BLaER1 (cell line): ENCODE measurements around the gene ADM2.

Experiments
- H3K27ac ChIP-seq: shearing (Covaris generic); formaldehyde crosslinking; 2 replicates; pipeline ENCODE4 v1.8.1; 2022
- H3K27me3 ChIP-seq: shearing (Covaris generic); formaldehyde crosslinking; 2 replicates; pipeline ENCODE4 v1.8.1; 2022
- H3K36me3 ChIP-seq: shearing (Covaris generic); formaldehyde crosslinking; 2 replicates; pipeline ENCODE4 v1.8.1; 2022
- H3K4me1 ChIP-seq: shearing (Covaris generic); formaldehyde crosslinking; 2 replicates; pipeline ENCODE4 v1.8.1; 2022
- H3K4me2 ChIP-seq: shearing (Covaris generic); formaldehyde crosslinking; 2 replicates; pipeline ENCODE4 v1.8.1; 2022
- H3K4me3 ChIP-seq: shearing (Covaris generic); formaldehyde crosslinking; 2 replicates; pipeline ENCODE4 v1.8.1; 2022
- H3K9ac ChIP-seq: shearing (Covaris generic); formaldehyde crosslinking; 2 replicates; pipeline ENCODE4 v1.8.1; 2022
- H3K9me3 ChIP-seq: shearing (Covaris generic); formaldehyde crosslinking; 2 replicates; pipeline ENCODE4 v1.8.1; 2022
- H4K20me1 ChIP-seq: shearing (Covaris generic); formaldehyde crosslinking; 2 replicates; pipeline ENCODE4 v1.8.1; 2022
- Cebpa-rat ChIP-seq: shearing (Covaris generic); IDR thresholded peaks from 2 replicates; pipeline ENCODE4 v1.8.1; 2022

ADM2 gene

DNA sequence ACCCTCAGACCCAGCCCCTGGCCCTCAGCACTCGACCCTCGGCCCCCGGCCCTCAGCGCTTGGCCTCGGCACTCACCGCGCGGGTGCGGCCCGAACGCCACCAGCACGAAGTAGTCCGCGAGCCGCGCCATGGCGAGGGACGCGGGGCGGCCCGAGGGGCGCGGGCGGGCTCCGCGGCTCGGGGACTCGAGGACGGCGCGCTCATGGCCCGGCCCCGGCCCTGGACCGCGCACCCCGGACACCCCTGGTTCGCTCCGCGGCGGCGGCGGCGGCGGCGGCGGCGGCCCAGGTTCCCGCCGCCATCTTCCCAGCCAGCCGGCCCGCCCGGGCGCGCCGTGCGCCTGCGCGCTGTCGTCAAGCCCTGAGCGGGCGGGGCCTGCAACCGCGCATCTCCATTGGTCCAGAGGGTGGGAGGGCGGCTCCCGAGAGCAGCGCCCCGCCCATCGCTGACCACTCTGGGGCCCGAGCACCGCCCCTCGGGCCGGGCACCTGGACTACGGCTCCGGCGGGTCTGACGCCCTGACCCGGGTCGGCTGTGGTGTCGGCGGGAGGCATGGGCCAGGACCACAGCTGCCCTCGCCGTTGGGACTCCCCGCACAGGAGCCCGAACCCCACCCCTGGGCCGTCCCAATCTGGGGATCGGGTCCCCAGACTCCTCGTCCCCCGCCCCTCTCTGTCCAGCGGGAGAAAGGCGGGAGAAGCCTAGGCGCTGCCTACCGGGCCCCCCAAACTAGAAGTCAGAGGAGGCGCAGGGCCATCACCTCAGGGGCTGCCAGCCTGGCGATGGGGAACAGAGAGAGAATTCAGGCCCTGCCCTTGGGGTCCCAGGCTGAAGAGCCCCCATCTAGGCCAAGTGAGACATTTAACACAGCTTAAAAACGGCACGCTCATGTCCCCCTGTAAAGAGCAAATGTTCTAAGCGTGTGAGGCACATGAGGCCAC, 6.4 kb upstream of the ADM2 start, which contains the start of gene SBF1:
Gene SBF1, minus strand, starts transcription at position 326 of the 942 bp plus-strand sequence. Its CDS starts 195 bp downstream, at position 131.
- H3K4me2 ChIP-seq, result peak within 1 kb of the TSS; percentile 95
- no peaks in the 10 kb centered on the region for H3K9me3 ChIP-seq
- peaks cover 44% of the 10 kb centered on the region for H4K20me1 ChIP-seq
- TF ChIP-seq Cebpa-rat, result no peak
- peak within 1 kb of the TSS; percentile 91 for H3K27ac ChIP-seq
- no peaks in the 10 kb centered on the region for H3K36me3 ChIP-seq
- H3K4me3 ChIP-seq, result peak within 1 kb of the TSS; percentile 84
- peaks cover 86% of the 10 kb centered on the region for H3K4me1 ChIP-seq
- H3K9ac ChIP-seq, result peak within 1 kb of the TSS; percentile 94
- peaks cover 9% of the 10 kb centered on the region for H3K27me3 ChIP-seq

DNA sequence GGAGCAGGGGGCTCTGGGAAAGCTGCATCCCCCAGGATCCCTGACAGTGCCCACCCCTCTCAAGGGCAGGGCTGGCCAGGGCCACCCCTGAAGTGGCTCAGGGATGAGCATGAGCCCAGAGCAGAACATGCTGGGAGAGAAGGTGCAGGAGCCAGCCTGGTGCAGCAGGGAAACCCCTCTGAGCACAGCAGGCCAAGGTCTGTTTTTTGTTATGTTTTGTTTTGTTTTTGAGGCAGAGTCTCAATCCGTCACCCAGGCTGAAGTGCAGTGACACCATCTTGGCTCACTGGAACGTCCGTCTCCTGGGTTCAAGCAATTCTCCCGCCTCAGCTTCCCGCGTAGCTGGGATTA, 5.7 kb upstream of the ADM2 start:
- Histone ChIP-seq H3K4me3 (peak overlapping the region; percentile 84; the same call in 1 of the 2 replicates), H3K9ac (peak overlapping the region; percentile 94; the same call in 1 of the 2 replicates), H4K20me1 (peaks cover 37% of the 10 kb centered on the region), H3K27ac (peak overlapping the region; percentile 91), H3K4me2 (peak overlapping the region; percentile 95), H3K9me3 (no peaks in the 10 kb centered on the region), H3K4me1 (peaks cover 86% of the 10 kb centered on the region), H3K27me3 (peaks cover 15% of the 10 kb centered on the region), H3K36me3 (no peaks in the 10 kb centered on the region)
- TF ChIP-seq Cebpa-rat, result no peak

DNA sequence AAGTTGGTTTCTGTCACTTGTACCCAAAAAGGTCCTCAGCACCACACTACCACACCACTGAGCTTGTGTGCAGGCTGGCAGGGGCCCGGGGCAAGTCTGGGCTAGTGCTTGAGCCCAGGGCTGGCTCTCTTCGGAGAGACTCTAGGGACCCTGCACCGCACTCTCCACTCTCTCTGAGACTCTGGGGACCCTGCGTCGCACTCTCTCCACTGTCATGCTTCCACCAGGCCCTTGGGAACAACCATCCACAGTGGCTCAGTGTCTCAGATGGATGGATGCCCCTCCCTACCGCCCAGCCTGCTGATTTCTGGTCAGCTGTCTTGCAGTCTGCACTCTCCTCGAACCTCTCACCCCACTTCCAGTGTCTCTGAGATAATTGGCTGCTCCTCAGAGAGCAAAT, 4.5 kb upstream of the ADM2 start:
- Histone ChIP-seq H4K20me1 (peaks cover 25% of the 10 kb centered on the region), H3K27me3 (peaks cover 28% of the 10 kb centered on the region), H3K4me1 (peaks cover 84% of the 10 kb centered on the region), H3K27ac (peak overlapping the region; percentile 78), H3K4me2 (peak overlapping the region; percentile 95), H3K36me3 (no peaks in the 10 kb centered on the region), H3K9ac (peak overlapping the region; percentile 43; the same call in 1 of the 2 replicates), H3K4me3 (no peak overlapping the region), H3K9me3 (no peaks in the 10 kb centered on the region)
- no peak for TF ChIP-seq Cebpa-rat

DNA sequence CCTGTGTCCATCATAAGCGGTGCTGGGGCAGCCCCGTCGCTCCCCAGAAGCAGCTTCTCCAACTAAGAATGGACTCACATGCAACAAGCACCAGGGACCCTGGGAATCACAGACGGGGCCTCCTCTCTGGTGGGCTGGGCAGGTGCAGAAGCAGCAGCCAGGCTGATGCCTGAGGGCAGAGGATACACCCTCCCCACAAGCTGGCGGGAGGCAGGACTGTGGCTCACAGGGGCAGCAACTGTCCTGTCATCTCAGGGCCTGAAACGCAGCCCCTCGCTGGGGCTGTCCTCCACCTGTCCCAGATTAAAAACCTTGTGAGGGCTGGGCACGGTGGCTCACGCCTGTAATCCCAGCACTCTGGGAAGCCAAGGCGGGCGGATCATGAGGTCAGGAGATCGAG, 3.4 kb upstream of the ADM2 start:
- peak overlapping the region; percentile 95 for H3K4me2 ChIP-seq
- no peaks in the 10 kb centered on the region for H3K36me3 ChIP-seq
- no peak overlapping the region for H3K9ac ChIP-seq
- peaks cover 38% of the 10 kb centered on the region for H3K27me3 ChIP-seq
- no peak overlapping the region for H3K4me3 ChIP-seq
- peaks cover 84% of the 10 kb centered on the region for H3K4me1 ChIP-seq
- H3K27ac ChIP-seq, result no peak overlapping the region
- H4K20me1 ChIP-seq, result peaks cover 23% of the 10 kb centered on the region
- H3K9me3 ChIP-seq, result no peaks in the 10 kb centered on the region
- no peak for TF ChIP-seq Cebpa-rat

DNA sequence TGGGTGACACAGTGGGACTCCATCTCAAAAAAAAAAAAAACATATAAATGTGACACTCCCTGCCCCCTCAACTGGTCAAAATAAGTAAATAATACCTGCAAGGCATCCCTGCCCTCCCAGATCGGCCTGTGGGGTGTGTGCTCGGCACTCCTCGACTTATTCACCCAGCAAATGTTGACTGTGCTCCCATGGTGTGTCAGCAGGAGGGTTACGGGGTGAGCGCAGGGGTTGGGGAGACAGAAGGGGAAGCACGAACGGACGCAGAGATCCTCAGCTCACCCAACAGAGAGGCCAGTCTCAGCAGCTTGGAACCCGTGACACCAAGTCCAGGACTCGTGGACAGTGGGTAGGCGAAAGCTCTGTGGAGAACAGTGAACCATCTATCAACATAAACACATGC, 1.6 kb upstream of the ADM2 start:
- no peak overlapping the region for H3K27ac ChIP-seq
- H3K4me2 ChIP-seq, result no peak overlapping the region
- TF ChIP-seq Cebpa-rat, result no peak
- H3K9ac ChIP-seq, result no peak overlapping the region
- no peak overlapping the region for H3K4me3 ChIP-seq
- peaks cover 25% of the 10 kb centered on the region; the same call in 1 of the 2 replicates for H4K20me1 ChIP-seq
- peaks cover 90% of the 10 kb centered on the region for H3K4me1 ChIP-seq
- H3K36me3 ChIP-seq, result no peaks in the 10 kb centered on the region
- no peaks in the 10 kb centered on the region for H3K9me3 ChIP-seq
- peaks cover 40% of the 10 kb centered on the region for H3K27me3 ChIP-seq

DNA sequence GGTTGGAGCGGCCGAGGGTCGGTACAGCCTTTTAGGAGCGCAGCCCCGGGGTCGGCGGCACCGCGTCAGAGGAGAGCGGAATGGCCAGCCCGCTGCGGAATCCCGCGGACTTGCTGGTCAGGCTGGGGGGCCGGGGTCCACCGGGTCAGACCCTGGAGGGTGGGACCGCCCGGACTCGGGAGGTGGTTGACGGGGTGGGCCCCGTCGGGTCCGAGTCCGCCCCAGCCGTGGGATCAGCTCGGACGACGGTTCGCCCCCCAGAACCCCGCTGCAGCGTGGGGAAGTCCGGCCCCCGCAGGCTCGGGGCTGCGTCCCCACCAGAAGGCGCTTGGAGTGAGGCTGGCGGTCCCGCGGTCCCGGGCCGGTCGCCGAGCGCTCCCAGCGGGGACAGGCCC, 301 bp upstream of the ADM2 start:
- no peaks in the 10 kb centered on the region for H3K36me3 ChIP-seq
- H3K27ac ChIP-seq, result peak overlapping the region; percentile 88; the same call in 1 of the 2 replicates
- no peak for TF ChIP-seq Cebpa-rat
- peak overlapping the region; percentile 81 for H3K9ac ChIP-seq
- H3K4me2 ChIP-seq, result peak overlapping the region; percentile 96
- H3K9me3 ChIP-seq, result no peaks in the 10 kb centered on the region
- H3K4me1 ChIP-seq, result peaks cover 92% of the 10 kb centered on the region
- H4K20me1 ChIP-seq, result peaks cover 25% of the 10 kb centered on the region; the same call in 1 of the 2 replicates
- H3K4me3 ChIP-seq, result peak overlapping the region; percentile 74
- peaks cover 40% of the 10 kb centered on the region for H3K27me3 ChIP-seq

DNA sequence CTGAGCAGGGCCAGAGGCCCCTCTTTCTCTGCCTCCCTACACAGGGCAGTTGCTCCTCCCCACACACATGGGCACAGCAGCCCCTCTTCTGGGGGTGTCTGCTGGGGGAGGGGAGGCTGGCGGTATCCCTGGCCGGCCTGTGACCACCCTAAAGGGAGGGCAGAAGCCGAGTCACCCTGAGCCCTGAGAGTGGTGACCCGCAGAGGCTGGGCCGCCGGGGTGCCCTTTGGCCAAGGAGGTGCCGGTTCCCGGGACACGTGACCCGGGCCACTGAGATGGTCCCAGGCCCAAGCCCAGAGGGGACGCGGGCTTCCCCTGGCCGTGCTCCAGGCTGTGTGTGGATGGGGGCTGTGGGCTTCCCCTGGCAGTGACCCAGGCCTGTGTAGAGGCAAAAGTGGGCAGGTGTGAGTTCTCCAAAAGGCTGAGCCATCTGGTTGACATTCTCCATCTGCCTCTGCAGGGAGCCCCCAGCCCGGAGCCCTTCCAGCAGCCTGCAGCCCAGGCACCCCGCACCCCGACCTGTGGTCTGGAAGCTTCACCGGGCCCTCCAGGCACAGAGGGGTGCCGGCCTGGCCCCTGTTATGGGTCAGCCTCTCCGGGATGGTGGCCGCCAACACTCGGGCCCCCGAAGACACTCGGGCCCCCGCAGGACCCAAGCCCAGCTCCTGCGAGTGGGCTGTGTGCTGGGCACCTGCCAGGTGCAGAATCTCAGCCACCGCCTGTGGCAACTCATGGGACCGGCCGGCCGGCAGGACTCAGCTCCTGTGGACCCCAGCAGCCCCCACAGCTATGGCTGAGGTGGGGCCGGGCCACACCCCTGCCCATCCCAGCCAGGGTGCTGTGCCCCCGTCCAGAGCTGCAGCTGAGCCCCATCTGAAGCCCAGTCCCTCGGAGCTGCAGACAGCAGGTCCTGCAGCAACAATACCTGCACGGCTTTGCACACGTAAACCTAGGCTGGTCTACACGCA, 1.0 kb downstream of the ADM2 start:
- Histone ChIP-seq H4K20me1 (peaks cover 25% of the 10 kb centered on the region; the same call in 1 of the 2 replicates), H3K36me3 (no peaks in the 10 kb centered on the region), H3K4me3 (peak overlapping the region; percentile 74), H3K9ac (peak overlapping the region; percentile 81), H3K9me3 (no peaks in the 10 kb centered on the region), H3K4me1 (peaks cover 91% of the 10 kb centered on the region), H3K27me3 (peaks cover 40% of the 10 kb centered on the region), H3K27ac (peak overlapping the region; percentile 88), H3K4me2 (peak overlapping the region; percentile 96)
- TF ChIP-seq Cebpa-rat, result no peak

DNA sequence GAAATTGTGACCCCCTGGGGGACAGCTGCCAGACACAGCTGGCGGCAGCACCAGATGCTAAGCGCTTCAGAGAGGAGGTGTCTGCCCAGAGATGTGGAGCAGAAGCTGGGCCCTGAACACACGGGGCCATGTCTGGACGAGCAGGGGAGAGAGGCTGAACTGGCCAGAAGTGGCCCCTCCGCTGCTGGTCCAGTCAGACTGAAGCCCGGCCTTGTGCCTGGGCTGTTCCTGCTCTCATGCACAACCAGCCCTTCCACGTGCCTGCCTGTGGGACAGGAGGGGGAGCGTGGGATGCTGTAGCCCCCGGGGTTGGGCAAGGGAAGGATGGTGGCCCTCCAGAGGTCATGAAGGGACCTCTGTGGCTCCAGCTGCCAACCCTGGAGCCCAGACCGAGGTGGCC, 1.8 kb downstream of the ADM2 start:
- Histone ChIP-seq H3K4me3 (peak overlapping the region; percentile 74; the same call in 1 of the 2 replicates), H4K20me1 (peaks cover 25% of the 10 kb centered on the region; the same call in 1 of the 2 replicates), H3K4me1 (peaks cover 91% of the 10 kb centered on the region), H3K9me3 (no peaks in the 10 kb centered on the region), H3K27ac (0 out of 2 replicates have a peak overlapping the region, but pooled peaks have one; percentile 2), H3K4me2 (peak overlapping the region; percentile 96), H3K27me3 (peaks cover 40% of the 10 kb centered on the region), H3K36me3 (no peaks in the 10 kb centered on the region), H3K9ac (0 out of 2 replicates have a peak overlapping the region, but pooled peaks have one; percentile 81)
- TF ChIP-seq Cebpa-rat, result no peak

DNA sequence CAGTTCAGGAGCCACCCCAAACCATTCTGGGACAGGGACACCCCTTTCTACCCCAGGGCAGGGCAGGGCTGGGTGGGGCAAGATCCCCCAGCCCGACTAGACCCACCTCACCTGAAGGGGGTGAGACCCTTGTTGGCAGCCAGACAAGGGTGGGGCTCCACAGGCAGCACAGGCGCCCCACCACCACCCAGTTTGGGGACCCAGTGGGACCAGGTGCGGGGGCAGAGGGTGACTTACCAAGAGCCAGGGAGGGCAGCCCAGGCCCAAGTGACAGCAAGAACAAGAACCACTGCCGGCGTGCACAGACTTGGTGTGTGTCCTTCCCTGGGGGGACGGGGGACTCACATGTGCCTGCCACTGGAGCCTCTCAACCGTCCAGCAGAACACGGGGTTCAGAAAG, 2.2 kb downstream of the ADM2 start:
- H3K27me3 ChIP-seq, result peaks cover 40% of the 10 kb centered on the region
- no peak for TF ChIP-seq Cebpa-rat

More for the DNA sequence above, 2.2 kb downstream of the ADM2 start:
- Histone ChIP-seq H4K20me1 (peaks cover 25% of the 10 kb centered on the region; the same call in 1 of the 2 replicates), H3K36me3 (no peaks in the 10 kb centered on the region), H3K4me1 (peaks cover 88% of the 10 kb centered on the region), H3K9ac (0 out of 2 replicates have a peak overlapping the region, but pooled peaks have one; percentile 81), H3K9me3 (no peaks in the 10 kb centered on the region), H3K4me3 (peak overlapping the region; percentile 74; the same call in 1 of the 2 replicates), H3K4me2 (peak overlapping the region; percentile 96), H3K27ac (0 out of 2 replicates have a peak overlapping the region, but pooled peaks have one; percentile 2)
